OCI-LY1 (cell line): ENCODE measurements around the gene KCTD1.

ENCODE experiments used
- EZH2 ChIP-seq: fragments of 200-600 bp; sonication (generic), shearing (Covaris generic); IDR thresholded peaks from 2 replicates; pipeline ENCODE4 v1.8.0; 2017; ENCODE audit warnings: borderline replicate concordance, mixed run types, mild to moderate bottlenecking, antibody characterized with exemption, low read length, moderate library complexity, mixed read lengths
- TF ChIP-seq, protein P1 (sequence below): fragments of 200-600 bp; sonication (generic), shearing (Covaris generic); IDR thresholded peaks from 2 replicates; pipeline ENCODE4 v1.5.1; 2017; ENCODE audit warnings: mild to moderate bottlenecking, antibody characterized with exemption, low read length, moderate library complexity, mixed read lengths

GRCh38 chr18:26503382-26503781 is 45.0 kb downstream of the KCTD1 start:
- no peak for TF ChIP-seq EZH2
- TF ChIP-seq, protein P1, sequence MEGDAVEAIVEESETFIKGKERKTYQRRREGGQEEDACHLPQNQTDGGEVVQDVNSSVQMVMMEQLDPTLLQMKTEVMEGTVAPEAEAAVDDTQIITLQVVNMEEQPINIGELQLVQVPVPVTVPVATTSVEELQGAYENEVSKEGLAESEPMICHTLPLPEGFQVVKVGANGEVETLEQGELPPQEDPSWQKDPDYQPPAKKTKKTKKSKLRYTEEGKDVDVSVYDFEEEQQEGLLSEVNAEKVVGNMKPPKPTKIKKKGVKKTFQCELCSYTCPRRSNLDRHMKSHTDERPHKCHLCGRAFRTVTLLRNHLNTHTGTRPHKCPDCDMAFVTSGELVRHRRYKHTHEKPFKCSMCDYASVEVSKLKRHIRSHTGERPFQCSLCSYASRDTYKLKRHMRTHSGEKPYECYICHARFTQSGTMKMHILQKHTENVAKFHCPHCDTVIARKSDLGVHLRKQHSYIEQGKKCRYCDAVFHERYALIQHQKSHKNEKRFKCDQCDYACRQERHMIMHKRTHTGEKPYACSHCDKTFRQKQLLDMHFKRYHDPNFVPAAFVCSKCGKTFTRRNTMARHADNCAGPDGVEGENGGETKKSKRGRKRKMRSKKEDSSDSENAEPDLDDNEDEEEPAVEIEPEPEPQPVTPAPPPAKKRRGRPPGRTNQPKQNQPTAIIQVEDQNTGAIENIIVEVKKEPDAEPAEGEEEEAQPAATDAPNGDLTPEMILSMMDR, result no peak
